CD4-positive, alpha-beta memory T cell (primary cell): Measurements from ENCODE around the gene TNRC6C. TPM values are rescaled to one million over a fixed set of nuclear protein-coding genes. Genes with fewer than 3 reads are reported as not detected.
A peak's percentile ranks its signal among the peaks of the same experiment; 100 is the strongest.

Source experiments
- CTCF ChIA-PET: fragments of 350-600 bp; sonication (Branson Sonifier 250); formaldehyde crosslinking; loops from one replicate; lab custom pipeline; 2021; ENCODE audit warnings: inconsistent platforms; ENCODE audit not compliant: partially characterized antibody; lab: Charles Lee
- POLR2A ChIA-PET: fragments of 350-600 bp; sonication (Branson Sonifier 250); formaldehyde crosslinking; loops from one replicate; lab custom pipeline; 2021; ENCODE audit not compliant: partially characterized antibody; lab: Charles Lee
- DNase-seq, 5 donors: peaks; one replicate each; pipeline versions ENCODE4 v3.0.0 to v3.0.0-alpha.2; 2020 to 2022; ENCODE audit warnings: mixed read lengths in 1 of 5
- H3K27ac ChIP-seq: one replicate; pipeline ENCODE4 v1.7.0; 2013; ENCODE audit warnings: low read depth, low read length
- H3K27me3 ChIP-seq: 2 replicates; pipeline ENCODE4 v1.7.0; 2013; ENCODE audit warnings: mild to moderate bottlenecking, low read length, moderate library complexity; ENCODE audit not compliant: insufficient read depth
- H3K36me3 ChIP-seq: 2 replicates; pipeline ENCODE4 v1.7.0; 2013; ENCODE audit warnings: mild to moderate bottlenecking, low read length, moderate library complexity; ENCODE audit not compliant: insufficient read depth
- H3K4me1 ChIP-seq: 2 replicates; pipeline ENCODE4 v1.7.0; 2013; ENCODE audit warnings: mild to moderate bottlenecking, low read length, moderate library complexity; ENCODE audit not compliant: insufficient read depth
- H3K4me3 ChIP-seq, 2 donors: one replicate each; pipeline ENCODE4 v1.7.0; 2013; ENCODE audit warnings: low read length in 2 of 2, mild to moderate bottlenecking in 1 of 2
- H3K9me3 ChIP-seq, 2 donors: one replicate each; pipeline ENCODE4 v1.7.0; 2013; ENCODE audit warnings: low read length in 2 of 2, control low read depth in 1 of 2; ENCODE audit not compliant: control insufficient read depth in 1 of 2
- H3K27ac Mint-ChIP-seq, 7 donors: one replicate each; pipeline ENCODE4 v1.8.0; 2020 to 2021; ENCODE audit warnings: mixed read lengths in 7 of 7, mild to moderate bottlenecking in 6 of 7, inconsistent platforms in 3 of 7, moderate library complexity in 3 of 7
- H3K27me3 Mint-ChIP-seq, 2 donors: one replicate each; pipeline ENCODE4 v1.8.0; 2020 to 2021; ENCODE audit warnings: mixed read lengths in 2 of 2
- H3K36me3 Mint-ChIP-seq, 2 donors: one replicate each; pipeline ENCODE4 v1.8.0; 2020 to 2021; ENCODE audit warnings: mixed read lengths in 2 of 2, inconsistent platforms in 1 of 2, mild to moderate bottlenecking in 1 of 2
- H3K4me1 Mint-ChIP-seq, 4 donors: one replicate each; pipeline ENCODE4 v1.8.0; 2020 to 2021; ENCODE audit warnings: mixed read lengths in 4 of 4, mild to moderate bottlenecking in 1 of 4
- H3K4me3 Mint-ChIP-seq, 8 donors: one replicate each; pipeline ENCODE4 v1.8.0; 2020 to 2021; ENCODE audit warnings: mixed read lengths in 8 of 8, mild to moderate bottlenecking in 7 of 8, moderate library complexity in 6 of 8, inconsistent platforms in 3 of 8
- H3K9me3 Mint-ChIP-seq, 8 donors: one replicate each; pipeline ENCODE4 v1.8.0; 2020 to 2021; ENCODE audit warnings: mixed read lengths in 8 of 8, mild to moderate bottlenecking in 5 of 8, inconsistent platforms in 3 of 8, moderate library complexity in 1 of 8
- intact Hi-C: fragments of 100-400 bp; cut with micrococcal nuclease; formaldehyde crosslinking; loops from one replicate; pipeline ENCODE4 v1.15.1; 2023
- polyA plus RNA-seq, 2 donors: library from polyadenylated mRNA; unstranded; fragments of 300-500 nt; fragmentation: Illumina TruSeq; gene quantifications; one replicate each; pipeline ENCODE4 v1.2.3, GENCODE V29; 2021
- total RNA-seq, 2 experiments: library from RNA; stranded (reverse); gene quantifications; one replicate each; pipeline ENCODE4 v1.2.3, GENCODE V29; 2021

TNRC6C gene
- total and polyA plus RNA-seq, 4 experiments from 2014 or later, result 1.3 to 112 (median 57.0) TPM

DNA sequence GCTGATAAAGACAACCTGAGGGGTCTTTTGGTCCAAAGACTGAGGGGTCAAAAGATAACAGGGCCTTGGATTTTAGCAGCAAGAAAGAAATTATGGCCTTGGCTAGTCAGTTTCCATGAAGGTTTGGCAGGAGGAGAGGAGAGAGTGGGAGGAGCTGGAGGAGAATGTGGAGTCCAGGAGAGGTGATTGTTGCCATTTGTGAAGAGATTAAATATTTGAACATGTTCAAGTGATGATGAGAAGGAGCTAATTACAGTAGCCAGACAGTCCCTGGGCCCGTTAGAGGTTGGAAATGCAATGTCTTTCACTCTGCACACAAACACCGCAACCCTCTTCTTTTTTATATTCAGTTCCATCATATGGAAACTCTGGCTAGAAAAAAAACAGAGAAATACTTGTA lies 68.6 kb downstream of the TNRC6C start:
- peaks cover 11% of the 10 kb centered on the region for H3K4me1 ChIP-seq
- Mint-ChIP-seq H3K4me1 (peaks cover 24 to 29% (median 26%) of the 10 kb centered on the region in 4 donors), H3K36me3 (peaks cover 19 to 36% of the 10 kb centered on the region in 2 donors), H3K4me3 (peak overlapping the region in 1 of 8 donors; percentile 3), H3K27me3 (no peaks in the 10 kb centered on the region), H3K9me3 (no peaks in the 10 kb centered on the region), H3K27ac (peak overlapping the region in 6 of 7 donors; percentile 3 to 77 (median 32))
- CTCF ChIA-PET, result interaction anchor here (1.1 kb wide), 1 partner anchor 13 kb away, joined by 3 read pairs; no protein-coding TSS in a partner anchor
- intact Hi-C loops, result no loop called here
- H3K9me3 ChIP-seq, result no peaks in the 10 kb centered on the region
- POLR2A ChIA-PET, result no interaction called here
- no peaks in the 10 kb centered on the region for H3K27me3 ChIP-seq
- H3K27ac ChIP-seq, result no peak overlapping the region
- no peak for DNase-seq
- H3K36me3 ChIP-seq, result peaks cover 10% of the 10 kb centered on the region
- no peak overlapping the region for H3K4me3 ChIP-seq

DNA sequence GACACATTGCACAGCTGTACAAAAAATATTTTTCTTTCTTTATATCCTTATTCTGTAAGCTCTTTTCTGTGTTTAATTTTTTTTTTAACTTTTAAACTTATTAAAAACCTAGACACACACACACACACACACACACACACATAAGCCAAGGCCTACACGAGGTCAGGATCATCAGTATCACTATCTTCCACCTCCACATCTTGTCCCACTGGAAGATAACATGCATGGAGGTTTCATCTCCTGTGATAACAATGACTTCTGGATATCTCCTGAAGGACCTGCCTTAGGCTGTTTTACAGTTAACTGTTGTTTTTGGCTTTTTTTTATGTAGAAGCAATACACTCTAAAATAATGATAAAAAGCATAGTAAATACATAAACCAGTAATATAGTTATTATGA lies 71.2 kb downstream of the TNRC6C start:
- Histone ChIP-seq H3K27me3 (no peaks in the 10 kb centered on the region), H3K27ac (no peak overlapping the region), H3K4me3 (no peak overlapping the region), H3K36me3 (peaks cover 15% of the 10 kb centered on the region), H3K9me3 (no peaks in the 10 kb centered on the region), H3K4me1 (peaks cover 11% of the 10 kb centered on the region)
- POLR2A ChIA-PET, result no interaction called here
- Mint-ChIP-seq H3K4me3 (no peak overlapping the region), H3K27ac (peak overlapping the region in 1 of 7 donors; percentile 47), H3K9me3 (no peaks in the 10 kb centered on the region), H3K27me3 (no peaks in the 10 kb centered on the region), H3K4me1 (peaks cover 29 to 32% (median 29%) of the 10 kb centered on the region in 4 donors), H3K36me3 (peaks cover 33 to 50% of the 10 kb centered on the region in 2 donors)
- no peak for DNase-seq
- intact Hi-C loops, result no loop called here
- CTCF ChIA-PET, result interaction anchor here (0.7 to 1.5 kb wide), 3 partner anchors 9 to 13 kb away, joined by 3 to 6 read pairs (median 3); no protein-coding TSS in a partner anchor

DNA sequence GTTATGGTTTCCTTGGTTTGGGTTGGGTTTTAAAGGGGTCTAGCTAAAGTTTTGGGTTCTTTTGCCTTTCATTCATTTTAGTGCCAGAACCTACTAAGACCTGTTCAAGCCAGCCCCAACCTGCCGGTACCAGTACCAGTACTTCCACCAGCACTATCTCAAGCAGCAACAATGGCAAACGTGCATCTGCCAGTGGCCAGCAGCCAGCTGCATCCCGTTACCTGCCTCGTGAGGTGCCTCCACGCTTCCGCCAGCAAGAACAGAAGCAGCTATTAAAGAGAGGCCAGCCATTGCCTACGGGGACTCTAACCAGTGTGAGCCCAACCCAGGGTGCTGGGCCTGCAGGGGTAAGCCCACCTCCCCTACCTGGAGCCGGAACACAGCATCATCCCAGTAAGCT lies 72.9 kb downstream of the TNRC6C start:
- Histone ChIP-seq H3K27me3 (no peaks in the 10 kb centered on the region), H3K4me3 (no peak overlapping the region), H3K9me3 (no peaks in the 10 kb centered on the region), H3K4me1 (peaks cover 11% of the 10 kb centered on the region), H3K27ac (no peak overlapping the region), H3K36me3 (peaks cover 33% of the 10 kb centered on the region)
- intact Hi-C loops, result no loop called here
- peaks cover 20 to 35% (median 25%) of the 10 kb centered on the region in 4 donors for H3K4me1 Mint-ChIP-seq
- H3K36me3 Mint-ChIP-seq, result peaks cover 48 to 58% of the 10 kb centered on the region in 2 donors
- no peak overlapping the region for H3K4me3 Mint-ChIP-seq
- H3K9me3 Mint-ChIP-seq, result no peaks in the 10 kb centered on the region
- H3K27ac Mint-ChIP-seq, result no peak overlapping the region
- ChIA-PET POLR2A (no interaction called here), CTCF (interaction anchor here (1.8 to 3.4 kb wide), 3 partner anchors 9 to 18 kb away, joined by 3 to 18 read pairs (median 6); no protein-coding TSS in a partner anchor)
- no peak for DNase-seq
- H3K27me3 Mint-ChIP-seq, result no peaks in the 10 kb centered on the region

DNA sequence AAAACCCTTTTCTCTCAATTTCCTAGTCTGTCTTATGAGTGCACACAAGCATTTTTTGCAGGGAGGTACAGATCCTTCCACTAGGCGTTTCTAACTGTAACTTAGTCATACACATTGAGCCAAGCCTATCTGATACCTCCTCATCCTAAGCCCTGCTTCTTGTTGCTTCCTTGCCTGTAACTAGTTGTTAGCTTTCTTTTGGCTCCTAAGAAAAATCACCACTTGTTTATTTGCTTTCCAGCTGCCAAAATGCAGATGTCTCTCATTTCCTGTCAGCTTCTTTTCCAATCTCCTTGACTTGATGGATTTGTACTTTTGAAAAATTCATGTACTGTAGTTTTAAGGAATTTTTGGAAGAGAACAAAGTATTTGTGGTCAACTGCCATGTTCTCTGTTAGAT lies 73.7 kb downstream of the TNRC6C start:
- no peak overlapping the region for H3K4me3 Mint-ChIP-seq
- Histone ChIP-seq H3K9me3 (no peaks in the 10 kb centered on the region), H3K27ac (no peak overlapping the region), H3K27me3 (no peaks in the 10 kb centered on the region), H3K4me1 (peaks cover 11% of the 10 kb centered on the region), H3K4me3 (no peak overlapping the region), H3K36me3 (peaks cover 33% of the 10 kb centered on the region)
- CTCF ChIA-PET, result interaction anchor here (1.3 to 3.4 kb wide), 4 partner anchors 9 to 19 kb away, joined by 3 to 18 read pairs (median 6); no protein-coding TSS in a partner anchor
- H3K9me3 Mint-ChIP-seq, result no peaks in the 10 kb centered on the region
- H3K27ac Mint-ChIP-seq, result peak overlapping the region in 1 of 7 donors; percentile 49
- intact Hi-C loops, result no loop called here
- no peaks in the 10 kb centered on the region for H3K27me3 Mint-ChIP-seq
- peaks cover 12 to 28% (median 19%) of the 10 kb centered on the region in 4 donors for H3K4me1 Mint-ChIP-seq
- peaks cover 44 to 56% of the 10 kb centered on the region in 2 donors for H3K36me3 Mint-ChIP-seq
- POLR2A ChIA-PET, result interaction anchor here (0.7 kb wide), 1 partner anchor 8 kb away, joined by 3 read pairs; no protein-coding TSS in a partner anchor
- DNase-seq, result no peak

DNA sequence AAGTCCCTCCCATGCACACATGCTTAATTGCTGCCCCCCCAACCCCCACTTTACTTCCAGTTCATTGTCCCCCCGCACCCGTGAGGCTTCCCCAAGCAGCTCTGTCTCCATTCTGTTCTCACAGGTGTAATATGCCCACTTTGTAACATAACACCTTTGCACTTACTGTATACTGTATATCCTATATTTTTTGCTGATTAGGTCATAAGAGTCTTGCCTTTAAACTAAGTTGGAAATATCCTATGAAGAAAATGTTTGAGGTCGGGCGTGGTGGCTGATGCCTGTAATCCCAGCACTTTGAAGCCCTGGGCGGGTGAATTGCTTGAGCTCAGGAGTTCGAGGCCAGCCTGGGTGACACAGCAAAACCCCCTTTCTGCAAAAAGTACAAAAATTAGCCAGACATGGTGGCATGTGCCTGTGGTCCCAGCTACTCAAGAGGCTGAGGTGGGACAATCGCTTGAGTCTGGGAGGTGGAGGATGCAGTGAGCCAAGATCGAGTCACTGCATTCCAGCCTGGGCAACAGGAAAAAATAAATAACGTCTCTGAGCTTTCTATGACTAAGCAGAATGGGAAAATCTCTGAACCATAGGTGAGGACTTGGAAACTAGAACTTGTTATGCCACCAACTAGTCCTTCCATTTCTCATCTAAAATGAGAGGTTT lies 76.1 kb downstream of the TNRC6C start:
- Mint-ChIP-seq H3K4me3 (no peak overlapping the region), H3K36me3 (peaks cover 52 to 68% of the 10 kb centered on the region in 2 donors), H3K4me1 (peaks cover 3 to 22% (median 16%) of the 10 kb centered on the region in 4 donors), H3K27ac (peak overlapping the region in 1 of 7 donors; percentile 27), H3K27me3 (no peaks in the 10 kb centered on the region), H3K9me3 (no peaks in the 10 kb centered on the region)
- H3K27me3 ChIP-seq, result no peaks in the 10 kb centered on the region
- no peak overlapping the region for H3K4me3 ChIP-seq
- intact Hi-C loops, result no loop called here
- no peak overlapping the region for H3K27ac ChIP-seq
- ChIA-PET CTCF (interaction anchor here (0.8 to 1.8 kb wide), 2 partner anchors 15 to 21 kb away, joined by 3 to 6 read pairs; no protein-coding TSS in a partner anchor), POLR2A (interaction anchor here (0.6 to 1.7 kb wide), 2 partner anchors 11 to 31 kb away, joined by 3 read pairs; no protein-coding TSS in a partner anchor)
- no peak for DNase-seq
- H3K9me3 ChIP-seq, result no peaks in the 10 kb centered on the region
- H3K36me3 ChIP-seq, result peaks cover 33% of the 10 kb centered on the region
- H3K4me1 ChIP-seq, result no peaks in the 10 kb centered on the region

DNA sequence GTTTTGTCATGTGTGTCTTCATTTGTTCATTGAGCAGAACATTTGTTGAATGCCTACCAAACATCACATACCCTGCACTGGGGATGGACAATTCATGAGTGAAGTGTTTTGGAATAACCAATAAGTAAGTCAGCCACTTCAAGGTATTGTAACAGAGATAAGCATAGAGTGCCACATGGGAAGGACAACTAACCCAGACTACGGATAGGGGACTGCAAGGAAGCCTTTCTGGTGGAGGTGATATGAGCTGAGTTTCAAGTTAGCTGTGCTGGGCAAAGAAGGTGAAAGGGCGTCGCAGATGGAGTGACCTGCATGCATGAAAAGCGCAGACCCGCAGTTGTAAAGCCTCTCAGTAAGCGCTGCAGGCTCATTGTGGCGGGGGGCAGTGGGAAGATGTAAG lies 78.8 kb downstream of the TNRC6C start:
- Histone ChIP-seq H3K9me3 (no peaks in the 10 kb centered on the region), H3K4me3 (no peak overlapping the region), H3K36me3 (peaks cover 21% of the 10 kb centered on the region), H3K4me1 (peaks cover 5% of the 10 kb centered on the region), H3K27ac (no peak overlapping the region), H3K27me3 (no peaks in the 10 kb centered on the region)
- Mint-ChIP-seq H3K27ac (peak overlapping the region in 2 of 7 donors; percentile 46 to 57), H3K4me1 (peaks cover 21 to 37% (median 27%) of the 10 kb centered on the region in 4 donors), H3K27me3 (no peaks in the 10 kb centered on the region), H3K4me3 (no peak overlapping the region), H3K36me3 (peaks cover 42 to 59% of the 10 kb centered on the region in 2 donors), H3K9me3 (no peaks in the 10 kb centered on the region)
- POLR2A ChIA-PET, result no interaction called here
- DNase-seq, result no peak
- intact Hi-C loops, result no loop called here
- CTCF ChIA-PET, result interaction anchor here (0.5 to 1.0 kb wide), 2 partner anchors 11 to 119 kb away, joined by 3 read pairs; no protein-coding TSS in a partner anchor

DNA sequence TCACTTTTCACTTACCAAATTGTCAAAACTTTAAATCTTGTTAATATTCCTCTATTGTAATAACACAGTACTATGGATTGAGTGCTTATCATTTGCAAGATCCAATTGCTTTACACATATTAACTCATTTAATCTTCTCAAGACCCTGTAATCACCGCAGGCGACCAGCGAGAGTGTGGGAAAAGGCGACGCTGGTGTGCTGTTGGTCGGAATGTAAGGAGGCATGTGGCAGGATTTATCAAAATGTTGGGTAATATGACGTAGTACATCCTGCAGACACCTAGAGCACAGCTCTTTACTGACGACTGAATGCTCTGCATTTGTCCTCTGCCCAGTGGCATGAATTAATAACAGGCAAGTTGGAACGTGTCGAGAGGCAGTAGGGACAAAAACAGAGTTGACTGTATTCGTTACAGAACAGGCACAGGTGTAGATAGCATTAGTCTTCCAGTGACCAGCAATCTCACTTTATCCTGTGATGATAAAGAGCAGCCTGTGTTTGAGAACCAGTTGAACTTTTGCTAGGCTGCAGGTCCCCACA lies 80.3 kb downstream of the TNRC6C start:
- H3K4me1 ChIP-seq, result peaks cover 5% of the 10 kb centered on the region
- H3K36me3 Mint-ChIP-seq, result peaks cover 44 to 58% of the 10 kb centered on the region in 2 donors
- no peak overlapping the region for H3K27ac ChIP-seq
- no peaks in the 10 kb centered on the region for H3K27me3 Mint-ChIP-seq
- no peaks in the 10 kb centered on the region for H3K9me3 Mint-ChIP-seq
- no peak overlapping the region for H3K4me3 ChIP-seq
- peaks cover 31 to 47% (median 34%) of the 10 kb centered on the region in 4 donors for H3K4me1 Mint-ChIP-seq
- no peak for DNase-seq
- ChIA-PET POLR2A (no interaction called here), CTCF (no interaction called here)
- H3K4me3 Mint-ChIP-seq, result no peak overlapping the region
- peaks cover 20% of the 10 kb centered on the region for H3K36me3 ChIP-seq
- H3K9me3 ChIP-seq, result no peaks in the 10 kb centered on the region
- no peaks in the 10 kb centered on the region for H3K27me3 ChIP-seq
- intact Hi-C loops, result no loop called here
- peak overlapping the region in 1 of 7 donors; percentile 8 for H3K27ac Mint-ChIP-seq
